ENCODE results near the gene RNF10.

GRCh38 chr12:120522568-120522967, 11.6 kb upstream of the RNF10 start:
- TF ChIP-seq CTCF (conservative IDR thresholded peaks at IDR 0.05; ENCODE audit: low read depth, low read length), result no peak
- no peak for TF ChIP-seq RAD21 (IDR thresholded peaks at IDR 0.05; ENCODE audit: low read length)
- no peak for TF ChIP-seq CEBPB (IDR thresholded peaks at IDR 0.05; ENCODE audit: low read depth, low read length)
- no peak for TF ChIP-seq POLR2A (IDR thresholded peaks at IDR 0.05; ENCODE audit: low read depth, low read length)
- TF ChIP-seq FOS (IDR thresholded peaks at IDR 0.05; ENCODE audit: low read depth, low read length), result no peak
- no peak for TF ChIP-seq BHLHE40 (IDR thresholded peaks at IDR 0.05; ENCODE audit: low read depth, low read length)
- no peak for TF ChIP-seq SMC3 (IDR thresholded peaks at IDR 0.05; ENCODE audit: low read depth, low read length)
- TF ChIP-seq CHD1 (IDR thresholded peaks at IDR 0.05; ENCODE audit: low read depth, low read length), result no peak
- TF ChIP-seq USF2 (IDR thresholded peaks at IDR 0.05; ENCODE audit: low read depth, low read length), result no peak
- no peak for TF ChIP-seq RCOR1 (IDR thresholded peaks at IDR 0.05; ENCODE audit: insufficient replicate concordance, low read length)

All from IMR-90 (cell line).